IMR-90 (cell line): ENCODE results near the gene SNX15. TPM values are rescaled to one million over a fixed set of nuclear protein-coding genes. Genes with fewer than 3 reads are reported as not detected.

Source experiments
- ATAC-seq: fragments of 200-7000 bp; cut with Tn5 transposase; 2 replicates; pipeline ENCODE4 v1.9.1; 2020; ENCODE audit warnings: low read depth, mild to moderate bottlenecking, moderate library complexity
- BruUV-seq: library from RNA; stranded (reverse); fragments of 400-500 nt; replicated peaks from 2 replicates; lab custom pipeline; 2021; lab: Mats Ljungman, UMichigan
- CTCF ChIA-PET: fragments of 300-600 bp; formaldehyde crosslinking; extraction: SDS; loops from one replicate; lab custom pipeline; 2021; ENCODE audit warnings: antibody characterized with exemption; lab: Yijun Ruan, JAX
- POLR2A ChIA-PET: fragments of 300-600 bp; sonication (Branson Sonifier 250); formaldehyde crosslinking; loops from one replicate; lab custom pipeline; 2022; ENCODE audit warnings: antibody characterized with exemption; ENCODE audit not compliant: unreplicated experiment; lab: Charles Lee
- DNase-seq: peaks from one replicate; pipeline ENCODE4 v3.0.0; 2013
- H2AFZ ChIP-seq: replicated peaks from 2 replicates; pipeline ENCODE3; 2013; ENCODE audit warnings: low read length, mild to moderate bottlenecking; ENCODE audit not compliant: poor library complexity
- H2AK5ac ChIP-seq: 2 replicates; pipeline ENCODE4 v1.6.1; 2013; ENCODE audit warnings: low read depth, low read length, inconsistent platforms
- H2AK9ac ChIP-seq: replicated peaks from 2 replicates; pipeline ENCODE3; 2013; ENCODE audit warnings: mild to moderate bottlenecking, low read depth, low read length, moderate library complexity; ENCODE audit not compliant: poor library complexity
- H2BK120ac ChIP-seq: 2 replicates; pipeline ENCODE4 v1.6.1; 2013; ENCODE audit warnings: low read depth, low read length, inconsistent platforms
- H2BK15ac ChIP-seq: 3 replicates; pipeline ENCODE4 v1.6.1; 2013; ENCODE audit warnings: low read depth, low read length, inconsistent platforms
- H2BK20ac ChIP-seq: 2 replicates; pipeline ENCODE4 v1.6.1; 2013; ENCODE audit warnings: low read depth, mild to moderate bottlenecking, inconsistent platforms, low read length, moderate library complexity
- H2BK5ac ChIP-seq: 2 replicates; pipeline ENCODE4 v1.6.1; 2013; ENCODE audit warnings: mild to moderate bottlenecking, low read depth, low read length, inconsistent platforms; ENCODE audit not compliant: poor library complexity, severe bottlenecking
- H3K14ac ChIP-seq: replicated peaks from 2 replicates; pipeline ENCODE4 v1.6.1; 2013; ENCODE audit warnings: low read depth, low read length, inconsistent platforms
- H3K18ac ChIP-seq: 2 replicates; pipeline ENCODE4 v1.6.1; 2013; ENCODE audit warnings: low read depth, low read length, control low read depth
- H3K23ac ChIP-seq: 2 replicates; pipeline ENCODE4 v1.6.1; 2013; ENCODE audit warnings: low read depth, low read length, inconsistent platforms
- H3K27ac ChIP-seq: 2 replicates; pipeline ENCODE4 v1.5.1; 2013; ENCODE audit warnings: mild to moderate bottlenecking, control low read depth, low read length; ENCODE audit not compliant: insufficient read depth
- H3K27me3 ChIP-seq: 2 replicates; pipeline ENCODE4 v1.6.1; 2013; ENCODE audit warnings: low read length; ENCODE audit not compliant: control insufficient read depth, insufficient read depth
- H3K36me3 ChIP-seq: 2 replicates; pipeline ENCODE4 v1.6.1; 2013; ENCODE audit warnings: low read length, mixed read lengths; ENCODE audit not compliant: control insufficient read depth, insufficient read depth
- H3K4ac ChIP-seq: 2 replicates; pipeline ENCODE4 v1.6.1; 2013; ENCODE audit warnings: low read depth, low read length, inconsistent platforms
- H3K4me1 ChIP-seq: 2 replicates; pipeline ENCODE4 v1.6.1; 2013; ENCODE audit warnings: low read length, mixed read lengths; ENCODE audit not compliant: control insufficient read depth, insufficient read depth
- H3K4me2 ChIP-seq: 2 replicates; pipeline ENCODE4 v1.6.1; 2013; ENCODE audit warnings: low read depth, mild to moderate bottlenecking, control low read depth, low read length, moderate library complexity
- H3K4me3 ChIP-seq: 2 replicates; pipeline ENCODE4 v1.5.1; 2013; ENCODE audit warnings: low read depth, mild to moderate bottlenecking, control low read depth, low read length, moderate library complexity; ENCODE audit not compliant: insufficient read depth
- H3K56ac ChIP-seq: 2 replicates; pipeline ENCODE4 v1.6.1; 2013; ENCODE audit warnings: low read length, inconsistent platforms; ENCODE audit not compliant: insufficient read depth; ENCODE audit errors: extremely low read depth
- H3K79me1 ChIP-seq, 2 experiments: 2 replicates each; pipeline ENCODE4 v1.6.1; 2013; ENCODE audit warnings: low read length in 2 of 2, inconsistent platforms in 1 of 2, low read depth in 1 of 2
- H3K9ac ChIP-seq: 2 replicates; pipeline ENCODE4 v1.6.1; 2013; ENCODE audit warnings: low read depth, low read length, control low read depth
- H3K9me1 ChIP-seq: 2 replicates; pipeline ENCODE4 v1.6.1; 2013; ENCODE audit warnings: low read length, inconsistent platforms; ENCODE audit not compliant: insufficient read depth
- H3K9me3 ChIP-seq: 2 replicates; pipeline ENCODE4 v1.6.1; 2013; ENCODE audit warnings: low read length; ENCODE audit not compliant: control insufficient read depth, insufficient read depth
- H4K20me1 ChIP-seq: 2 replicates; pipeline ENCODE4 v1.6.1; 2013; ENCODE audit warnings: low read length, inconsistent platforms; ENCODE audit not compliant: insufficient read depth
- H4K5ac ChIP-seq: 2 replicates; pipeline ENCODE4 v1.6.1; 2013; ENCODE audit warnings: mild to moderate bottlenecking, low read depth, low read length, control low read depth
- H4K8ac ChIP-seq, 2 experiments: 2 replicates each; pipeline ENCODE4 v1.6.1; 2013; ENCODE audit warnings: low read depth in 2 of 2, low read length in 2 of 2, control low read depth in 1 of 2, inconsistent platforms in 1 of 2
- H4K91ac ChIP-seq: 2 replicates; pipeline ENCODE4 v1.6.1; 2013; ENCODE audit warnings: low read depth, low read length, inconsistent platforms; ENCODE audit not compliant: insufficient read depth
- POLR2A ChIP-seq: IDR thresholded peaks from 2 replicates; pipeline ENCODE4 v1.6.1; 2012; ENCODE audit warnings: mild to moderate bottlenecking, low read depth, low read length
- WGBS, 2 experiments: methylation state at CpG; one replicate each; pipeline versions ENCODE4 v1.1.5 to v1.1.7; 2013; ENCODE audit warnings: missing lambda C conversion rate in 2 of 2; ENCODE audit not compliant: insufficient read length in 1 of 2; ENCODE audit errors: extremely low coverage in 2 of 2; 5-methylcytosine and 5-hydroxymethylcytosine counted together
- dilution Hi-C: fragments of 300-500 bp; cut with HindIII; formaldehyde crosslinking; loops from one replicate; pipeline ENCODE4 v1.14.3; 2018; ENCODE audit warnings: low sequenced_read_pairs; ENCODE audit not compliant: unreplicated experiment
- in situ Hi-C: fragments of 300-500 bp; cut with MboI; formaldehyde crosslinking; loops from 3 replicates; pipeline ENCODE4 v1.14.3; 2019; ENCODE audit warnings: low sequenced_read_pairs, inconsistent platforms, mixed read lengths
- intact Hi-C: fragments of 100-400 bp; cut with micrococcal nuclease; formaldehyde crosslinking; loops from 2 replicates; pipeline ENCODE4 v1.10.0; 2022
- polyA plus RNA-seq, 3 experiments: library from polyadenylated mRNA; depleted of rRNA; stranded (reverse); fragments of >200 nt; gene quantifications; 2 replicates each; pipeline ENCODE4 v1.2.3, GENCODE V29; 2012; ENCODE audit warnings: low replicate concordance in 1 of 3
- total RNA-seq: library from RNA; depleted of rRNA; stranded (reverse); fragments of >200 nt; gene quantifications from 2 replicates; pipeline ENCODE4 v1.2.3, GENCODE V29; 2012

The SNX15 gene
- total and polyA plus RNA-seq, 2 of the 4 experiments (the other 2 are of a cell fraction): 9.0 to 16.3 TPM

- H4K91ac ChIP-seq: no peak overlapping the region
- in situ Hi-C loops: no loop called here
- H2AK9ac ChIP-seq: no peak overlapping the region
- no peak for TF ChIP-seq POLR2A
- no peak overlapping the region for H2BK5ac ChIP-seq
- no peak overlapping the region for H3K27ac ChIP-seq
- H2BK20ac ChIP-seq: no peak overlapping the region
- H4K8ac ChIP-seq: no peak overlapping the region
- ATAC-seq: no peak
- H2AK5ac ChIP-seq: no peak overlapping the region
- DNase-seq: no peak
- H3K23ac ChIP-seq: no peak overlapping the region; the same call in 1 of the 2 replicates
- H2BK120ac ChIP-seq: no peak overlapping the region
- H3K27me3 ChIP-seq: no peaks in the 10 kb centered on the region; the same call in 1 of the 2 replicates
- 100% methylated on average over 1 of the region's 6 CpGs; no CpG with 5 or more reads in 1 of the 2 experiments for WGBS, 2 experiments
- intact Hi-C loops: loop anchor here (5.0 kb wide), 1 partner anchor 41 kb away; no protein-coding TSS in a partner anchor
- H3K56ac ChIP-seq: no peak overlapping the region
- H3K18ac ChIP-seq: no peak overlapping the region
- H3K4ac ChIP-seq: no peak overlapping the region
- no TSS peak for BruUV-seq
- dilution Hi-C loops: no loop called here
- no peak overlapping the region for H3K4me3 ChIP-seq
- H2AFZ ChIP-seq: no peak overlapping the region
- no peak overlapping the region for H3K14ac ChIP-seq
- H3K79me1 ChIP-seq: no peaks in the 10 kb centered on the region
- no peak overlapping the region for H3K4me2 ChIP-seq
- no peaks in the 10 kb centered on the region for H4K20me1 ChIP-seq
- ChIA-PET POLR2A (no interaction called here), CTCF (no interaction called here)
- H2BK15ac ChIP-seq: no peak overlapping the region
- no peak overlapping the region for H4K5ac ChIP-seq
- no peaks in the 10 kb centered on the region for H3K4me1 ChIP-seq
- H3K9ac ChIP-seq: no peak overlapping the region
- no peaks in the 10 kb centered on the region for H3K9me1 ChIP-seq
- no peaks in the 10 kb centered on the region for H3K36me3 ChIP-seq
- H3K9me3 ChIP-seq: no peaks in the 10 kb centered on the region
These were observed 39.0 kb upstream of the SNX15 start for GRCh38 chr11:64987998-64988854.
